Caco-2 (cell line): ENCODE data around the gene ARF1. TPM values are rescaled to one million over a fixed set of nuclear protein-coding genes. Genes with fewer than 3 reads are reported as not detected.

ENCODE experiments used
- BruUV-seq: library from RNA; stranded (reverse); fragments of 400-500 nt; replicated peaks from 2 replicates; lab custom pipeline; 2021; lab: Mats Ljungman, UMichigan
- CTCF ChIA-PET: fragments of 300-600 bp; sonication (Branson Sonifier 250); formaldehyde crosslinking; loops from one replicate; lab custom pipeline; 2022; ENCODE audit warnings: antibody characterized with exemption; lab: Charles Lee
- POLR2A ChIA-PET: fragments of 300-600 bp; sonication (Branson Sonifier 250); formaldehyde crosslinking; loops from one replicate; lab custom pipeline; 2022; ENCODE audit warnings: antibody characterized with exemption; lab: Charles Lee
- DNase-seq, 2 experiments: peaks; one replicate each; pipeline versions ENCODE4 v3.0.0 to v3.0.0-alpha.2; 2020 to 2022
- H3K27me3 ChIP-seq: replicated peaks from 2 replicates; pipeline ENCODE4 v1.6.0; 2011; ENCODE audit warnings: low read length; ENCODE audit not compliant: control insufficient read depth, insufficient read depth
- H3K36me3 ChIP-seq: 2 replicates; pipeline ENCODE4 v1.5.1; 2011; ENCODE audit warnings: low read length; ENCODE audit not compliant: control insufficient read depth, insufficient read depth
- H3K4me1 ChIP-seq: fragments of 250-450 bp; sonication (Bioruptor Pico); 2 replicates; pipeline ENCODE4 v1.5.1; 2020; ENCODE audit warnings: mild to moderate bottlenecking
- H3K4me3 ChIP-seq: 2 replicates; pipeline ENCODE4 v1.5.1; 2011; ENCODE audit warnings: low read depth, mild to moderate bottlenecking, control low read depth, low read length
- H3K9me3 ChIP-seq: fragments of 250-450 bp; sonication (Bioruptor Pico); 2 replicates; pipeline ENCODE4 v1.5.1; 2020; ENCODE audit warnings: mild to moderate bottlenecking, moderate library complexity
- H3K27ac Mint-ChIP-seq: one replicate; pipeline ENCODE4 v1.8.0; 2022; ENCODE audit warnings: mixed read lengths; ENCODE audit not compliant: unreplicated experiment
- H3K27me3 Mint-ChIP-seq: one replicate; pipeline ENCODE4 v1.8.0; 2022; ENCODE audit warnings: mixed read lengths; ENCODE audit not compliant: insufficient read depth, unreplicated experiment
- H3K36me3 Mint-ChIP-seq: one replicate; pipeline ENCODE4 v1.8.0; 2022; ENCODE audit warnings: mild to moderate bottlenecking, mixed read lengths; ENCODE audit not compliant: insufficient read depth, unreplicated experiment
- H3K4me1 Mint-ChIP-seq: one replicate; pipeline ENCODE4 v1.8.0; 2022; ENCODE audit warnings: low read depth, mixed read lengths; ENCODE audit not compliant: unreplicated experiment
- H3K4me3 Mint-ChIP-seq: one replicate; pipeline ENCODE4 v1.8.0; 2022; ENCODE audit warnings: mild to moderate bottlenecking, moderate library complexity, mixed read lengths; ENCODE audit not compliant: unreplicated experiment
- H3K9me3 Mint-ChIP-seq: one replicate; pipeline ENCODE4 v1.8.0; 2022; ENCODE audit warnings: mixed read lengths; ENCODE audit not compliant: unreplicated experiment
- CTCF ChIP-seq, 2 experiments: fragments of 200-600 bp in 1 of 2; IDR thresholded peaks; 1 replicate in 1 of 2; 2 replicates in 1 of 2; pipeline versions ENCODE4 v1.5.1 to v1.8.0; 2011 to 2022; ENCODE audit warnings: antibody characterized with exemption in 1 of 2, control low read depth in 1 of 2, inconsistent platforms in 1 of 2, low read depth in 1 of 2, low read length in 1 of 2, mild to moderate bottlenecking in 1 of 2, moderate library complexity in 1 of 2; ENCODE audit not compliant: insufficient read depth in 1 of 2, severe bottlenecking in 1 of 2, unreplicated experiment in 1 of 2
- intact Hi-C: fragments of 100-400 bp; cut with micrococcal nuclease; formaldehyde crosslinking; loops from one replicate; pipeline ENCODE4 v1.10.0; 2022; ENCODE audit not compliant: unreplicated experiment
- total RNA-seq: library from RNA; stranded (reverse); gene quantifications from 2 replicates; pipeline ENCODE4 v1.2.3, GENCODE V29; 2022

Gene ARF1
- total RNA-seq, 1 experiment from 2014 or later: 378 TPM

DNA sequence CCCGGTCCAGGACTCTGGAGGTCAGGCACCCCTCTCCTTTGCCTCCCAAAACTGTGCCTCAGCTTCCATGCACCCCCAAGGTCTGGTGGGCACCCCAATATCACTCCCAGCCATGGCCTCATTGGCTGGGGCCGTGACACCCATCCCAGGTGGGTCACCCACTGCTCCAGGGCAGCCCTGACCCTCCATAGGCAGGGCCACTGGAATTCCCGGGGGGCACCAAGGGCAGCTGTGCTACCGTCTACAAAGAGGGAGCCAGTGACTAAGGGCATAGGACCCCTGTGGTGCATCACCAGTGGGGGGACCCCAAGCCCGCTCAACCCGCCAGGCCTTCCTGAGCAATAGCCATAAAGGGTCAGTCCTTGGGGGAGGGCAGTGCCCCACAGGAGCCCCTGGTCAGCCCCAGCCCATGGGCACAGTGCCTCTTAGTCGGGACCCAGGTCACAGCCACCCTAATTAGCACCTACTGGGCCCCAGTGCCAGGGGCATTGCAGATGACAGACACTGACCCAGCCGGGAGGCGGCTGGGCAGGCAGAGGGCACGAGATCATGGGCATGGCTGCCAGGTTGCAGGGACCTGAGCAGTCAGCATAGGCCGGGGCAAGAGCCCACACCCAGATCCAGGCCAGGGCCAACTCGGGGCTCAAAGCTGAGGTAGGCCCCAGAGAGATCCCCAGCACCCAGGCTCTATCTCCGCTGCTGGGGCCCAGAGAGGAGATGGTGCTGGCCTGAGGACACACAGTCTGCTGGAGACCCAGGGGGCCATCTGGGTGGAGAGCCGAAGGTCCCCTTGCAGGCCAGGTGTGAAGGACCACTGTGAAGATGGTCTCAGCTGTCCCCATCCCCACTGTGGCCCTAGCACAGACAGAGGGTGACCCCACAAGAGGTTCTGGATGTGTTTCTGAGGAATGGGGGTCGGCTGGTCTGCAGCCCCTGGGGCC, 19.0 kb upstream of the ARF1 start:
- Histone ChIP-seq H3K36me3 (no peaks in the 10 kb centered on the region), H3K9me3 (no peaks in the 10 kb centered on the region), H3K4me1 (no peaks in the 10 kb centered on the region), H3K4me3 (no peak overlapping the region), H3K27me3 (no peaks in the 10 kb centered on the region)
- ChIA-PET POLR2A (no interaction called here), CTCF (no interaction called here)
- DNase-seq: no peak
- TF ChIP-seq CTCF (IDR thresholded peaks at IDR 0.05; ENCODE audit: insufficient read depth in 1 of 2, low read depth in 1 of 2, low read length in 1 of 2, severe bottlenecking in 1 of 2, unreplicated experiment in 1 of 2): no peak
- H3K9me3 Mint-ChIP-seq: peaks cover under 1% of the 10 kb centered on the region
- no peak overlapping the region for H3K4me3 Mint-ChIP-seq
- BruUV-seq: no TSS peak
- H3K27ac Mint-ChIP-seq: no peak overlapping the region
- intact Hi-C loops: no loop called here
- H3K4me1 Mint-ChIP-seq: no peaks in the 10 kb centered on the region
- H3K36me3 Mint-ChIP-seq: no peaks in the 10 kb centered on the region
- H3K27me3 Mint-ChIP-seq: peaks cover 6% of the 10 kb centered on the region

GRCh38 chr1:228064296-228064695, 18.2 kb upstream of the ARF1 start:
- CTCF ChIA-PET: no interaction called here
- POLR2A ChIA-PET: no interaction called here
- no peak for TF ChIP-seq CTCF (IDR thresholded peaks at IDR 0.05; ENCODE audit: insufficient read depth in 1 of 2, low read depth in 1 of 2, low read length in 1 of 2, severe bottlenecking in 1 of 2, unreplicated experiment in 1 of 2)
- H3K36me3 Mint-ChIP-seq: no peaks in the 10 kb centered on the region
- H3K27ac Mint-ChIP-seq: no peak overlapping the region
- no peak for DNase-seq
- Histone ChIP-seq H3K27me3 (no peaks in the 10 kb centered on the region), H3K36me3 (no peaks in the 10 kb centered on the region), H3K9me3 (no peaks in the 10 kb centered on the region), H3K4me1 (no peaks in the 10 kb centered on the region), H3K4me3 (no peak overlapping the region)
- intact Hi-C loops: no loop called here
- no peak overlapping the region for H3K4me3 Mint-ChIP-seq
- H3K27me3 Mint-ChIP-seq: peaks cover 6% of the 10 kb centered on the region
- no TSS peak for BruUV-seq
- H3K4me1 Mint-ChIP-seq: no peaks in the 10 kb centered on the region
- H3K9me3 Mint-ChIP-seq: no peaks in the 10 kb centered on the region

DNA sequence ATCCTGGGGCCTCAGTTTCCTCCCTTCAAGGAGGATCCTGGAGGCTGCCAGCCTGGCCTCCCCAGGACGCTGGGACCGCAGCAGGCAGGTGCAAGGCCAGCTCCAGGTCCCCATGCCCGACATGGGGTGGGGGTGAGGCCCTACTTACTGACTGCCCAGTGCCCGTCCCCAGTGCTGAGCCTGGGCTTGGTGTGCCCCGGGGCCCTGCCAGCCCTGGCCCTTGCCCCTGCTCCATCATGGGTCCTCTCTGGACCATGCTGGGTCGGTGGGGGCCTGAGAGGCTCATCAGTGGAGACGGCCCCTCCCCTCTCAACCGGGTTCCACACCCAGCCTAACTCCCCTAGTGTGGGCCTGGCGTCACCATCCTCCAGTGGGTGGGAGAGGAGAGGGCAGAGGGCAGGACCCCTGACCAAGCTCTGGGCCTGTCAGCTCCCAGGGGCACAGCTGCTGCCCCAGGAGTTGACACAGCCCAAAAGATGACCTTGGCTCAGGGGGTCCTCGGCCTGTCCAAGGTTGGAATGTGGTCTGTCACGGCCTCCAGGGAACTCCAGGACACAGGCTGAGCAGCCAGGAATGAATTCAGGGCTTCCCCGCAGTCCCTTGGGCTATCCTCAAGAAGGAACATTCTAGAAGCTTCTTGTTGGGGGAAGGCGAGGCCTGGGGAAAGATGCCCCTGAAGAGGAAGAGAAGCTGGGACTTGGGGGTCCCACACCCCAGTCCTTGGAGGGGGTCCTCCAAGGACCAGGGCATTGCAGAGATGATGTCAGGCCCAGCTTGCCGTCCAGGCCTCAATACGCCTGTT, 17.6 kb upstream of the ARF1 start:
- DNase-seq: no peak
- ChIA-PET CTCF (no interaction called here), POLR2A (no interaction called here)
- Mint-ChIP-seq H3K36me3 (no peaks in the 10 kb centered on the region), H3K27ac (no peak overlapping the region), H3K9me3 (no peaks in the 10 kb centered on the region), H3K27me3 (peaks cover 6% of the 10 kb centered on the region), H3K4me1 (no peaks in the 10 kb centered on the region), H3K4me3 (no peak overlapping the region)
- H3K4me3 ChIP-seq: no peak overlapping the region
- no peaks in the 10 kb centered on the region for H3K4me1 ChIP-seq
- intact Hi-C loops: no loop called here
- H3K9me3 ChIP-seq: no peaks in the 10 kb centered on the region
- H3K36me3 ChIP-seq: no peaks in the 10 kb centered on the region
- TF ChIP-seq CTCF (IDR thresholded peaks at IDR 0.05; ENCODE audit: insufficient read depth in 1 of 2, low read depth in 1 of 2, low read length in 1 of 2, severe bottlenecking in 1 of 2, unreplicated experiment in 1 of 2): no peak
- H3K27me3 ChIP-seq: no peaks in the 10 kb centered on the region
- BruUV-seq: no TSS peak
